COLO829 (cell line): ENCODE results near the gene CISH.

Source experiments
- DNase-seq: peaks from one replicate; pipeline ENCODE4 v3.0.0; 2012; ENCODE audit warnings: low spot score

CISH gene

DNA sequence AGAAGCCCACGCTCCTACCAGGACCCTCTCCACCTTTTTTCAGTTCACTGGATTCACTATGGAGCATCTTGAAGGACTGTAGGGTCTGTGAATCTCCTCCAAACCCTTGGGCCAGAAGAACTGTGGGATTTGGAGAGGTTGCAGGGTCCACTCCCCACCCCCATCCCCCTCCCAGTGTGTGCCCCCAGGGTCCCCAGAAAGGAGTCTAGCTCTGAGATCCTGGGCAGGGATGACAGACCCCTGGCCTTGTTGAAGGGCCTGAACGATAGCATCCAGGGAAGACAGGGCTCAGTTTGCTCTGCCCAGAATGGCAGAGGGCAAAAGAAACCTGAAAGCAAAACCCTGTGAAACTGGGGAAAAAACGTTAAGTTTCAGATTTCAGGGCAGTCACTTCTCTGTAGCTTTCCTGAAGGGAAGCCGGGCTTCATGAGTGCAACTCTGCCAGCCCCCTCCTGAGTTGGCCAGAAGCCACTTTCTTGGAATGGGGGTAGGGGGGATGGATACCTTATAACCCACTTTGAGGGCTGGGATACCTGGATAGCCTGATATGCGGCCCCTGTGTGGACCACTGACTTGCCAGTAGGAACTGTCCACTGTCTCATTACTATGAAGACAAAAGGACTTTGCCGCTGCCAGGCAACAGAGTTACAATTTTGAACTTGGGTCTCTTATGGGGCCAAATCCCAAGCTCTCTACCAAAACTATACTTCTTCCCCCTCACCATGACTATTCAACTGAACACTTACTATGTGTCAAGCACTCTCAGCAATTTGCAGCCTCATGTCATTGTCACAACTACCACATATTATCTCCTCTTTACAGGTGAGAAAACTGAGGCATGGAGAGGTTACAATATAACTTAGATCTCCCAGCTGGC lies 1.6 kb upstream of the CISH start:
- DNase-seq = no peak

DNA sequence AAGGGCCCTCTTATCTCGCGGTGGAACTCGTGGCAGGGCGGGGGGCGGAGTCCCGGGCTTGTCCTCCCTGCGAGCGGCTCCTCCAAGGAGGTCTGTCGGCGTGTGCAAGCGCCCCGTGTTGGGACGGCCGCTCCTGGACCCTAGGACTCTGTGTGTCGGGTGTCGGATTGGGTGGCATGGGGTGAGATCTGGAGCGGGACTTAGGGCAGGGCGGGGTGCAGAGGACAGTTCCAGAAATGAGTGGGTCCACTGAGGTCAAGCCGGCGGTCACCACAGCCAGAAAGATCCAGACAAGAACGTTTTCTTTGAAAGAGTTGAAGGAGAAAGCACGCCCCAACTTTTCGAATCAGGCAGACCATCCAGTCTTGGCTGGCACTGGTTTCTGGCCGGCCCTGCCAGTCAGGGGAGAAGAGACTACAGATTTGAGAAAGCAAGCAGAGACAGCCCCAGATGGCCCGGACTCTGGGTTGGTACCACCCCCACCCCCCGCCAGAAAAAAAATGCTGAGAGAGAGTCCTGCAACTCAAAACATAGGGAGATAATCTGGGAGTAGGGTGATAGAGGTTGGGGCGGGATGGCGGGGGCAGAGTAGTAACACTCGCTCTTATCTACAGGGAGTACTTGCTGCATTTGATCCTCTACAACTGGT lies 784 bp upstream of the CISH start:
- no peak for DNase-seq

DNA sequence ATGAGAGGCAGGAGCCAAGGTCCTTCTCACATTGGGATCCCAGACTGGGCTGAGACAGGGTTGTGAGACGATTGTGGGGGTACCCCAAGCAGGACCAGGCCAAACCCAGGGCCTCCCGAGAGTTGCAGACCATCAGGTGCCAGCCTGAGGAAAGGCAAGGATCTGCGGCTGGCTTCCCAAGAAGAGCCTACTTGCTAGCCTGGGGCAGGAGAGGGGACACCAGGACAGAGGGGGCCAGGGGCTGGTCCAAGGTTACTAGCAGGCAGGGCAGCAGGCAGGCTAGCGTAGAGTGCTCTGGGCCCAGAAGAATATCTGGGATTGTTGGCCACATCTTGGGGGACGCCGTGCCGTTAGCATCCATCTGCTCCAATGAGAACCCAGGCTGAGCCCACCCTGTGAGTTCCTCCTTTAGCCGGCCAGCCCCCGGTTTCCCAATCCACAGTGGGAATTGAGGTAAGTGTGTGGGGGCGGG lies 546 bp downstream of the CISH start:
- no peak for DNase-seq

DNA sequence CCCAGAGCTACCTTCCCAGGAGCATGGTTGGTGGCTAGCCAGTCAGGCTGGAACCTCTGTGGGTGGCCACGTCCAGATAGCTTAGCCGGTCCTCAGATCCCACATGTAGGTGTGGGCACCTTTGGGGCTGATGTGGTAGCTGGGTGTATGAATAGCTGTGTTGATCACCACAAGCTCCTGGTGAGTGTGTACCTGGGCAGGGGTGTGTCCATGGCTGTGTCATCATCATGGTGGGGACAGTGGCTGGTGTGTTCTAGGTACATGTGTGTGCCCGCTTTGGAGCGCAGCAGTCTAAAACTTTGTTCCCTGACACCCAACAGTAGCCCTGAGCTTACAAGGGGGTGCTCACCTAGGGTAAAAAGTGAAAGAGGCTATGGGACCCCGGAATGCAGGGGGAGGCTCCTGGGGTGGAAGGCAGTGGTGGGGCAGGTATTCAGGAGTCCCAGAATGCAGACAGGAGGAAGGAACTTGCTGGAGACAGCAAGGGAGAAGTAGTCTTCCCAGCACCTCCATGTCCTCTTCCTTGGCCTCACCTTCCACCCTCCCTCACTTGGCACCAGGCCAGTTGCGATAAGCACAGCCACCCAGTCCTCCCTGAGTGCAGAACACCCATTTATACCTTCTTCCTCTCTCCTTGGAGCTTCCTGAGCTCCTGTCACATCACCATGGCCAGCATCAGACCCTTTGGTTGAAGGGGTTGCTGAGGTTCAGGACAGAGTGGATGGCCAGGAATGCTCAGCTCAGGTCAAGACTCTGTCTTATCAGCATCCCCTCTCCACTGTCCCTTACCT lies 1.2 kb downstream of the CISH start:
- no peak for DNase-seq

DNA sequence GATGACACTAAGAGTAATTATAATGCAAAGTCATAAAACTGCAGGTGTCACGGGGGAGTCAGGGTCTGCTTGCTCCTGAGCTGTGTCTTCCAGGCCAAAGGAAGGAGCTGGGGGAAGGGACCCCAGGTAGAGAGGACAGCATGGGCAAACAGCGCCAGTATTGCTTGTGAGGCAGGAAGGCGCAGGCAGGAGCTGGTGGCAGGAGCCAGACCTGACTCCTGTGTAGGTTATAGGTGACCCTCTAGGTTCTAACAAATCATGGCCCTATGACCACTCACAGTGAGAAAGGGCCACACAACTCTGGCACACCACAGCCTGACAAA lies 1.9 kb downstream of the CISH start:
- no peak for DNase-seq

DNA sequence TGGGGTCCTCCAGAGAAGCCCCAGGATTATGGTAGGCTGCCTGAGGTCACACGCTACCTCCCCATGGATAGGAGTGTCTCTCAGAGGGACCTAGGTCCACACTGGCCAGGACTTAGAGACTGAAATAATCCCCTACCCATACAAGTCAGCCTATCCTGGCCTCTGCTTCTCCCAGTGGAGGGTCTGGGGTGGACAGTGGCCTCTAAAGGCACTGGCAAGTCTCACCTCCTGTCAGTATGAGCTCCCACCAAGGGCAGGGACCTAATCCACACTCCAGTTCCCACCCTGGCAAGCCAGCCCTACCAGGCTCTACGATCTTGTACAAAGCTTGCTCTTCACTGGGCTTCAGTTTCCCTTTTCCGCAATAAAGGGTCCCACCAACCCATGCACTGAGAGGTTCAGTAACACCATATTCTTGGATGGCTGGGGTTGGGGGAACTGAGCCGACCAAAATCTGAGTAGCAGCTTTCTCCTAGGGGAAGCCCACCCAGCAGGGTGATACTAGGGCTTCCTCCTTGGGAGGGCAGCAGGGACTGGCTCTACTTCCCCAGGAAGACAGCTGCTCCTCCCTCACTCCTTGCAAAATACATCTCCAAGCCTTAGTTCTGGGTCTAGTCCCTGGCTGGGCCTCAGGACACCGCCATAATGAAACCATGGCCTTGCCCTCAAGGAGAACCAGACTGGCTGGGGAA lies 2.4 kb downstream of the CISH start:
- no peak for DNase-seq

DNA sequence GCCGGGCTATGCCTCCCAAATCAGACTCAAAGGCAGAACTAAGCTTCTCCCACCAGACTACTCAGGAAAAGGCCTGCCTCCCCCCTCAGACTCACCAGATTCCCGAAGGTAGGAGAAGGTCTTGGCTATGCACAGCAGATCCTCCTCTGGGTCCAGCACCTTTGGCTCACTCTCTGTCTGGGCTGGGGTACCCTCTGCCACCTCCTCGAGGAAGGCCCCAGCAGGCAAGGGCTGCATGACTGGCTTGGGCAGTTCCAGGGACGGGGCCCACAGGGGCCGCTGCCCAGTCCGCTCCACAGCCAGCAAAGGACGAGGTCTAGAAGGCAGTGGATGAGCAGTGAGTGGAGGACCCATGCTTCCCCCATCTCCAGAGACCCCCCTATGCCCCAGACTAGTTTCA lies 3.3 kb downstream of the CISH start:
- DNase-seq = no peak

DNA sequence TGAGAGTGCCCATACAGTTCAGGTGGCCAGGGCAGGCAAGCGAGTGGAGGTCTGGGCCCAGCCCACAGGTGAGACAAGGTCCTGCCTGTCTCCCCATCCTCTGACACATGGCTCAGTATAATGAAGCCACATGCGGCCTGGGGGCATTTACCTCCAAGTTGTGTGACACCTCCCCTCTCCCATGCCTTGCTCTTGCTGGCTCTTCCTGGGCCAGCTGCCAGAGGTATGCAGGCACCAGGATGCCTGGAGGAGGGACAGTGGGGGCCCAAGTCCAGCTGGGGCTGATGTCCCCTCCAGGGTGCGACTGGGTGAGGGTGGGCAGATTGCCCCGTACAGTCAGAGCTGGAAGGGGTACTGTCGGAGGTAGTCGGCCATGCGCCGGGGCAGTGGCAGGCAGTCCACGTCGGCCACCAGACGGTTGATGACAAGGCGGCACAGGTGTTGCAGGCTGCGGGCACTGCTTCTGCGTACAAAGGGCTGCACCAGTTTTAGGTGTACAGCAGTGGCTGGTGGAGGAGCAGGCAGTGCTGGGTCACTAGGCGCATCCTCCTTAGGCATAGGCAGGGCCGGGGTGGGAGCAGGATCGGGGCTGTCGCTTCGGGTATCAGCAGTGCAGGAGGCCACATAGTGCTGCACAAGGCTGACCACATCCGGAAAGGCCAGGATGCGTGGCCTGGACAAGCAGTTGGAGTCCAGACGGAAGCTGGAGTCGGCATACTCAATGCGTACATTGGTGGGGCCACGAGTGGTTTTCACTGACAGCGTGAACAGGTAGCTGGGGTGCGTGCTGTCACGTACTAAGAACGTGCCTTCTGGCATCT lies 4.1 kb downstream of the CISH start:
- DNase-seq = no peak

DNA sequence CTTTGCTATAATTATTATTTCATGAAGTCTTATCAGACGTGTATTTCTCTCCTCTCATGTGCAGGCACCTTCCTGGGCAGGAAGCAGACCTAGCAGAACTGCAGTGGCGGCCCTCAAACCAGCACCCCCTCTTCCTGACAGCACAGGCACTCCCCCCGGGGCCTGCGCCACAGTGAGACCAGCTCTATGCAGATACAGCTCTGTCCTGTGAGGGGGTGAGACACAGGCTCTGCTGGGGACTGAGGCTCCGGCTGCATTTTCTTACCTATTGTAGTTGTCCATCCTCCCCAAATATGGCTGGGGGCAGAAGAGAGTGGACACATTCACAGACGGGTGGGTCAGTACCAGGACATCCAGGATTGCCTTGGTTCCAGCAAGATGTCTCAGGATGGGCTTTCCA lies 5.0 kb downstream of the CISH start:
- no peak for DNase-seq

DNA sequence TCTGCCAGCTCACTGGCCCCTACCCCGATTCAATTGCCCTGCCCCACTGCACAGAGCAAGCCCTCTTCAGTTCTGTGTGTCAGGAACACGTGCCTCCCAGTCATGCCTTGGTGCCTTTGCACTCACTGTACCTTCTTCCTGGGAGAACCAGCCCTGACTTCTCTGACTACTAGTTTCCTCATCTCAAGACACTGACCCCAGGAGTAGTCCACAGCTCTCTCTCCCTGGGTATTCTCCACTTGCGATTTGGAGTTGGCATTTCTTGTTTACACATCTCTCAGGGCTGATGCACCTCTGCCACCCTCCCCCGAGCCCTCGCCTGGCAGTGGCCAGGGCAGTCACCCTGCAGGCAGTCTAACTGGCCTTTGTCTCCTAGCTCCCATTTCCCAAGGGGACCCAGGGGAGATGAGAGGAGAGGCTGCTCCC lies 5.7 kb downstream of the CISH start:
- no peak for DNase-seq

DNA sequence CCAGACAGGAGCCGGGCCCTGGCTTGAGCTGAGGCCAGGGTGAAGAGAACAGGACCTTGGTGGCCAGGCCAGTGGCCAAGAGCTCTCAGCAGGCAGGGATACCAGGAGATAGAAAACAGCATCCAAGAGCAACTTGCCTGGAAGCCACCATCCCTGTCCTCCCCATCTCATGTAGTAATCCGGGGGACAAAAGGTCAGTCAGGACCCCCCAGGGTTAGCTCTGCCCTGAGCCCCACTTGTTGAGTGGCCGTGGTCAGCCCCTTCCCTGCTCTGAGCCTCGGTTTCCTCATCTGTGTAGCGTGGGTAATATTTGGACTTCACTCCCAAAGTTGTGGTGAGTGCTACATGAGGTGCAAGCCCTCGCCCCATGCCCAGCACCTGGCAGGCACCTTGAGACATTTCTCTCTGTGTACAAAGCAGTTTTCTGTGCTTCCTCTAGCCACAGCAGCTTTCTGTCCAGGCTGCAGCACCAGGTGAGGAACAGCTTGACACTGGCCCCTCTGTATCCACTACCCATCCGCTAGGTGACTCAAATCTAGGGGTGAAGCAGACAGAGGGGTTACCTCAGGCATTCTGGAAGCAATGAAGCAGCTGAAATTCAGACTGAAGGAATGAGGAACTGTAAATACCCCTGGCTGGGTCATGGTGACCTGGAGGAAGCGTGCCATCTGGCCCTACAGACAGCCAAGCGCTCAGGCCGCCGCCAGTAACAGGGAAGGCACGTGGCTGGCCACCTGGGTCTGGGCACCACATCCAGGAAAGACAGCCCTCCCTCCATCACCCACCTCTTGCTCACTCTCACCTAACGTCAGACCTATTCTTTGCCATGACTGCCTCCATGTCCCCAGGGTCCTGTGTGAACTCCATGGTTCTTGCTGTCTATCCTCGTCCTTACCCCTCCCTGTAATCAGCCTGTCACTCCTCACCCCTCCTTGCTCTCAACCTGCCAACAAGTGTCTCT lies 6.7 kb downstream of the CISH start:
- DNase-seq = no peak

DNA sequence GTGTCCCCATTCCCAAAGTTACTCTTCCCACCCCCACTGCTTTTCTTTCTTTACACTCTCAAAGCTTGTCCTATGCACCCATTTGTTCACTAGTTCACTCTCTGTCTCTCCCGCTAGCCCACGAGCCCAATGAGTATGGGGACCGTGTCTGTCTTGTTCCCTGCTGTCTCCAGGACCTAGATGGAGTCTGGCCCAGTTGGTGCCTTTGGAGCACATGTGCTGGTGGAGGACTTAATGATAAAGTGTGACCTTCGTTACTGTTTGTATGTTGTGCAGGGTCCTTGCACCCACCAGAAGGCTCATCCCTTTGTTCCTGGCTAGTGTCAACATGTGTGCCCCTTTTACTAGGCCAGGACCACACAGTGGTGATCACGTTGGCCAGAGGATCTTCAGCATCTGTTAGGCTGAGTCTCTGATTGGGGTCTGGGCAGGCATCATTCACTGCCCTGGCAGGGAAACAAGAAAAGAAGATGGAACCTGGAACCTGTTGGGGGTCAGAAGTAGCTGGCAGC lies 7.4 kb downstream of the CISH start:
- DNase-seq = no peak

DNA sequence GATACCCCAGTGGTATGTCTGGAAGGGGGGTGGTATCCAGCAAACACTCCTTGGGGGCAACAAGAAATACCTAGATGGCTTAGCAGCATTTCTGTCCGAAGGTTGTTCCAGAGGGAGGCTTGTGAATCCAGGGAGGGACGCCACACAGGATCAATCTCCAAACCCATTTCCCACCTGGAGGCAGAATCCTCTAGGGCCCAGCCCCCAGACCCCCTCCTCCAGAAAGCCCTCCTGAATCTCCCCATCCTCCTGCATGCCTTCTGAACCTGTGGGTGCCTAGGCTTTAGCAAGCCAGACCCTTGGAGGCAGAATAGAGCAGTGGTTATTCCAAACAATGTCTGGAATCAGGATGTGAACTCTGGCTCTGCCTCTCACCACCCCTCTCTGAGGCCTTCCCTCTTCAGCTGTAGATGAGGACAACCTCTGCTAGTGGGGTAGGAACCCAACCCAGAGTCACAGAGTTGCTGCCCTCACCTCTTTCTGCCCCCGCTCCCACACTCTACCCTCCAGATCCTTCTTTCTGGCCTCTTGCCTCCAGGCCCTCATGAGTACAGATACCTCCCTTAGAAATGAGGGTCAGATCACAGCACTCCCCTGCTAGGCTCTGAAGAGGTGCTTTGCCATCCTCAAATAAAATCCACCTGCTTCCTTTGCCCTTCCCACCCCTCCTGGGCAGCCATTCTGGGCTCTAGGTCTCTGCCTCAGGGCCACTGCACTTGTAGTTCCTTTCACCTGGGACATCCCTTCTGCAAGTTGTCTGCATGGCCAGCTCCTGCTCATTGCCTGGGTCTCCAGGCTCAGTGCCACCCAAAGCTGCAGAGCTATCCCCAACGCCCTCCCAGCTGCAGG lies 8.1 kb downstream of the CISH start:
- no peak for DNase-seq

DNA sequence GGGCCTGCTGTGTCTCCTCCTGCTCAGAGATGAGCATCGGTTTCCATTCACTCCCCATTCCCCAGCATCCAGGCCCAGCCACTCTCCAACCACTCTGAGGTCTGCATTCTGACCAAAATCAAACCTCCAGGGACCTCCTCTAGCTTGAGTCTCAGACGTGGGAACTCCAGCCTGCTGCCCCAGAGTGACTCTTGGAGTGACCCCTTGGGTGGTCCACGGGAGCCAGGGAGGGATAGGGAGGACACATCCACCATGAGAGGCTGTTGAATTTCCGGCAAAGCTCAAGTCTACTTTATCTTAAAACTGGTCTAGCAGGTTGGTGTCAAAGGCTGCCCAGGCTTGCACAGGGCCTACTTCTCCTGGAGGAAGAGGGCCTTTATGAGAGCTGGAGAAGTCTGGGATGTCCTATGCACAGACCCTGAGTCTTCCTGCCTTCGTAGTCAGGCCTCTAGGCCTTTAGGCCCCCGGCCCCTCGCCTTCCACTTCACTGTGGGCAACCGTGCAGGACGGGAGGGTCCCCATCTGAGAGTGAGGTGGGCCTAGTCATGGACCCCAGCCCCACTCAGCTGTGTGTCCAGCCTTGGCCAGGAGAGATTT lies 8.9 kb downstream of the CISH start:
- no peak for DNase-seq

DNA sequence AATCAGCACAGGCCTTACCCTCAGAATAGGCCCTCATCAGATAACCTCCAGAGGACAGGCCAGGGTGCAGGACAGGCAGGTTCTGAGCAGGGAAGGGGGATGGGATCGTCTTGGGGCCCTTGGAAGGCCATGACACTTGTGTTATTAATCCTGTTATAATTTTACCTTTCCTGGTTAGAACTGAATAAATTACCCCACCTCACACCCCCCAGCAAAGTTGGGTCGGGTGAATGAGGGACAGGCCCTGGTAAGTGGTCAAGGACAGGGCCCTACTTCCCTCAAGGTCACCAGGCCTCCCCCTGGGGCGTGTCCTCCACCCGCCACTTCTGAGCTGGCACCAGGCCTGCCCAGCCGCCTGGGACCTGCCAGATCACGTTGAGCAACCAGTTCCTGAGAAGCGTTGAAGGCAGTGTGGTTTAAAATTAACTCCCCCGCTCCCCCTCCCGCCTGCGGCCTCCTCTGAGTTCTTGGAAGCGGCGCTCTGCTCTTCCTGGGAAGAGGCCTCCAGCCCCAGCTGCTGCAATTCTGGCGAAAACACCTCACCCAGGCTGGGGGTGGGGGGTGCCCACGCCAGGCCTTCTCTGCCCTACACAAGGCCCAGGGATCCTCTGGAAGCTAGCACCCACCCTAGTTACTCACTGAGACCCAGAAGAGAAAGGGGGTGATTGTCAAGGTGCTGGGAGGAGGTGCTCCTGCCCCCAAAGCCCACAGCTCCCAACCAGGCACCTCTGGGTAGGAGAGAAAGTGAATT lies 10.6 kb downstream of the CISH start:
- peak; percentile 40 for DNase-seq

DNA sequence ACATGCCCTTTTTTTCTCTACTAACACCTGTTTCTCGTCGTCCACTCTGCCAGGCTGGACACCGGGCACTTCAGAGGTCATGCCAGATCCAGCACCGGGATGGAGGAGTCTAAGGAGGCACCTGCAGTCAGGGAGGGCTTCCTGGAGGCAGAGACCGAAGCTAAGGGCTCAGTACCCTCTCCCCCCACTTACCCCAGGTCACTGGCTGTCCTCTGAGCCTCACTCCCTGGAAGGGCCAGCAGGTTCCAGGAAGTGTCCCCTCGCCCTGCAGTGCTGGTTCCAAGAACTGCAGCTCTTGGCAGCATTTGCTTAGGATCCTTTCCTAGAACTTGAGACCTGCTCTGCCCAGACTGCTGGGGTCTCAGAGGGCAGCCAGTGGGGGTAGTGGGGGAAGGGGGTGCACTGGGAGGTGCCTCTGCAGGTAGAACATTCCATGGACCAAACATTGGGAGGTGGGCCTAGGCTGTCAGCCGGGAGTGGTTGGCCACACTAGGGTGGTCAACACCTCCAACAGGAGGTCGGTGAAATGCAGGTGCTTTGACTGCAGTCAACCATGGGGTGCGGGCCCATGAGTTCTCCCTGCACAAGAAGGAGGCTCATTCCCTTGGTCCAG lies 11.3 kb downstream of the CISH start:
- no peak for DNase-seq

DNA sequence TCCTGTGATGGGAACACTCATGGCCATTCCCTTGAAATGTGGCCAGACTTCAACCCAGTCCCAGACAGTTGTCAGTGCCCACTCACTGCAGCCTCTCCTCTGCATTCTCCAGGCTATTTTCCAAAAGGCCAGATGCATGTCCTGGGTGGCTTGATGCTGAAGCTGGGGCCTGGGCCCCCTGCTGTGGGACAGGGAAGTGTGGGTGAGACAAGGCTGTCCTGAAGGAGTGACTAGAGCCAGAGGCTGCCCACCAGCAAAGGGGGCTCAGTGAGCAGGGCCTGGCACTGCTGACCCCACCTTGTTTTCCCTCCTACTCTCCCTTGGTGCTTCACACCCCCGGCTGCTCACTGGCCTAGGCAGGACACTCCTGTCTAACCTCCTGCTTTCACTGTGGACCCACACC lies 11.9 kb downstream of the CISH start:
- DNase-seq = no peak
